GM13977 (cell line): ENCODE results near the gene HID1.

Experiments
- DNase-seq: peaks from one replicate; pipeline ENCODE4 v3.0.0; 2012; ENCODE audit warnings: low spot score
- in situ Hi-C: fragments of 300-500 bp; cut with MboI; formaldehyde crosslinking; loops from one replicate; pipeline ENCODE4 v1.12.0; 2022; ENCODE audit warnings: low sequenced_read_pairs, low pct_unique_long_range_greater_than_20kb, mixed read lengths, inconsistent platforms; ENCODE audit not compliant: unreplicated experiment
- TF ChIP-seq, protein P1 (sequence below): IDR thresholded peaks from 2 replicates; pipeline ENCODE4 v1.5.1; 2012; ENCODE audit warnings: mild to moderate bottlenecking, control low read depth; ENCODE audit not compliant: insufficient read depth; ENCODE audit errors: extremely low read depth, missing control alignments

Gene HID1

DNA sequence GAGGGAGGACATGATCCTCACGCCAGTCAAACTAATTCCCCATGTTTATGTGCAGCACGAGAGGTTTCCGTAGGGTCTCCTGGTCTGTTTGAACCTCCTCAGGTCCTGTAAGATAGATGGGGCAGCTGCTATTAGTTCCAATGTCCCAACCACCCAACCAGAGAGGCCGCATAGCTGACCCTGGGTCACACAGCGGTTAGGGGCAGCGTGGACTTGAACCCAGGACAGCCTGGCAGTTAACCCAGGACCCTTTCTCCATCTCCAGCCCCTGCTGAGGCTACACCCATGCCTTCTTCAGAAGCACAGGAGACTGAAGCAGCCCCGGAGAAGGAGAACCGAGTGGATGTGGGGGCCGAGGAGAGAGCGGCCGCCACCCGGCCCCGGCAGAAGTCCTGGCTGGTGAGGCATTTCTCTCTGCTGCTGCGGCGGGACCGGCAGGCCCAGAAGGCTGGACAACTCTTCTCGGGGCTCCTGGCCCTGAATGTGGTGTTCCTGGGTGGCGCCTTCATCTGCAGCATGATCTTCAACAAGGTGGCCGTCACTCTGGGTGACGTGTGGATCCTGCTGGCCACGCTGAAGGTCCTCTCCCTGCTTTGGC is 31.3 kb downstream of the HID1 start:
- TF ChIP-seq, protein P1, sequence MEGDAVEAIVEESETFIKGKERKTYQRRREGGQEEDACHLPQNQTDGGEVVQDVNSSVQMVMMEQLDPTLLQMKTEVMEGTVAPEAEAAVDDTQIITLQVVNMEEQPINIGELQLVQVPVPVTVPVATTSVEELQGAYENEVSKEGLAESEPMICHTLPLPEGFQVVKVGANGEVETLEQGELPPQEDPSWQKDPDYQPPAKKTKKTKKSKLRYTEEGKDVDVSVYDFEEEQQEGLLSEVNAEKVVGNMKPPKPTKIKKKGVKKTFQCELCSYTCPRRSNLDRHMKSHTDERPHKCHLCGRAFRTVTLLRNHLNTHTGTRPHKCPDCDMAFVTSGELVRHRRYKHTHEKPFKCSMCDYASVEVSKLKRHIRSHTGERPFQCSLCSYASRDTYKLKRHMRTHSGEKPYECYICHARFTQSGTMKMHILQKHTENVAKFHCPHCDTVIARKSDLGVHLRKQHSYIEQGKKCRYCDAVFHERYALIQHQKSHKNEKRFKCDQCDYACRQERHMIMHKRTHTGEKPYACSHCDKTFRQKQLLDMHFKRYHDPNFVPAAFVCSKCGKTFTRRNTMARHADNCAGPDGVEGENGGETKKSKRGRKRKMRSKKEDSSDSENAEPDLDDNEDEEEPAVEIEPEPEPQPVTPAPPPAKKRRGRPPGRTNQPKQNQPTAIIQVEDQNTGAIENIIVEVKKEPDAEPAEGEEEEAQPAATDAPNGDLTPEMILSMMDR = no peak
- in situ Hi-C loops = no loop called here
- DNase-seq = no peak

DNA sequence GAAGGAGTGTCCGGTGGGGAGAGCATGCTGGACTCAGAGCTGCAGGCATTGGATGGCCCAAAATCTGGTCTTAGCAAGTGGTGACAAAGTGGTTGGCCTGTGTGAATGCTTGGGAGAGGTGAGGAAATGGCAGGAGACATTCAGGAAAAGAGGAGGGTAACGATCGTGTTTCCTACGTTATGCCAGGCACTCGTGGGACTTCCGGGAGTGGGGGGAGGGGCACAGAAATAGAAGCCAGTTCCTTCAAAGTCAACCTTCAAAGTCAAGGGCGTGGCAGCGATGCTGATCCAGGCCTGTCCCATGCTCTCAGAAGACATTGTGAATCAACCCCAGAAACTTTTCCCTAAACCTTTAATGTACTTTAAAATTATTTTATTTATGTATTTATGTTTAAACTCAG is 33.0 kb downstream of the HID1 start:
- in situ Hi-C loops = no loop called here
- TF ChIP-seq, protein P1 = no peak

DNA sequence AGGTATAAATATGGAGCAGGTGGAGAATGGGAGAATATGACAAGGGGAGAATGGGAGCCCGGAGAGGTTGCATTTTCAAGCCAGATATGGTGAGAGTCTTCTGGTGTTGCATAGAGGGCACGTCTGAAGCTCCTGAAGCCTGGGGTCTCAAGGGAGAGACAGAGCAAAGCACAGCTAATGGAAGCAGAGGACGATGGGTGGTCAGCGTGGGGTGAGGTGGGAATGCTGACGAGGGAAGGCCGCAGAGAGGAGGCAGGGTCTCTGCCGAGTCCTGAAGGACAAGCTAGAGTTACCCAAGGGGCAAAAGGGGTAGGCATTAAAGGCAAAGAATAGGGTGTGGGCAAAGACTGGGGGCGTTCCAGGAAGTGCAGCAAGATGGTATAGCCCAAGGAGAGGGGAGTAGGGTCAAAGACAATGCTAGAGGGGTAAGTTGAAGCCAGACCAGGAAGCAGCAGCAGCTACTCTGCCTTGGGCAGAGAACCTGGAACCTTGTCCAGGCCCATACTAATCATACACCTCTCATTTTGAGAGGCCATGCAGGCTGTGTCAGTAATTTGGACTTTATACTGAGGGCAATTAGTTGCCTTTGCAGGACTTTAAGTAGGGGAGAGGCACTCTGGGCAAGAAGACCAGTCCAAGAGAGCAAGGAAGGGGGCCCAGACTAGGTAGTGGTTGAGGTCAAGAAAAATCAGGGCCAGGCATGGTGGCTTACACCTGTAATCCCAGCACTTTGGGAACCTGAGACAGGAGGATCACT is 34.2 kb downstream of the HID1 start:
- TF ChIP-seq, protein P1 = no peak
- DNase-seq = no peak
- in situ Hi-C loops = no loop called here

More for the DNA sequence above, 33.0 kb downstream of the HID1 start:
- no peak for DNase-seq

DNA sequence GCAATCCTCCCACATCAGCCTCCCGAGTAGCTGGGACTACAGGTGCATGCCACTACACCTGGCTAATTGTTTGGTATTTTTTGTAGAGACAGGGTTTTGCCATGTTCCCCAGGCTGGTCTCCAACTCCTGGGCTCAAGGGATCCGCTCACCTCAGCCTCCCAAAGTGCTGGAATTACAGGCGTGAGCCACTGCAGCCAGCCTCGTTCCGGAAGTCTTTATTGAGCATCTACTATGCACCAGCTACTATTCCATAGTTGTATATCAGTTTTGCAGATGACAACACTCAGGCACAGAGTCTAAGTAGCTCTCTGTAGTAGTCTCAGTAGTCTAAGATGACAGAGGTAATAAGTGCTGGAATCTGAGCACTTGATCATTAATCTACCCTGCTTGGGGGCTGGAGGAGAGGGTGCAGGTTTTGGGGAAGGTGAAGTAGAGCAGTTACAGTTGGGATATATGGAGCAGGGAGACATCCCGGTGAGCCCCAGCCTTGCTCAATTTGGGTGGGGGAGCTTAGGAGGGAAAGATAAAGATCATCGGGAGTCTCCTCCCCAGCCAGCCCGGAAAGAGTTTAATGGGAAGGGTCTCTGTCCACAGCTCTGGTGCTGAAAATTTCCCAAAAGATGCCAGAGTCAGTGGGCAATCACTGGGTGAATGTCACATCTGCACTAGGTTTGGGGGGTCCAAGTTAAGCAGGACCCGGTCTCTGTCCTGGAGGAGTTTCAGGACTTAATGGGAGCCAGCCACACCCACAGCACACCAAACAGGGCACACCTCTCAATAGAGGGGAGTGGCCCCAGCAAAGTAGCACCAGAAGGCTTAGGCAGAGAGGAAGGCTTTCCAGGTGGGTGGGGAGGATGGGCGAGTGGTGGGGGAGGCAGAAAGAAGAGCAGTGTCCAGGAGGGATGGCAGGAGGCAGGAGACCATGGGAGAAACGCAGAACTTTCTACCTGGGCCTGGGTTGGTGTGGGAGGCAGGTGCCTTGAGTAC is 35.2 kb downstream of the HID1 start:
- no peak for DNase-seq
- TF ChIP-seq, protein P1 = no peak
- in situ Hi-C loops = no loop called here

DNA sequence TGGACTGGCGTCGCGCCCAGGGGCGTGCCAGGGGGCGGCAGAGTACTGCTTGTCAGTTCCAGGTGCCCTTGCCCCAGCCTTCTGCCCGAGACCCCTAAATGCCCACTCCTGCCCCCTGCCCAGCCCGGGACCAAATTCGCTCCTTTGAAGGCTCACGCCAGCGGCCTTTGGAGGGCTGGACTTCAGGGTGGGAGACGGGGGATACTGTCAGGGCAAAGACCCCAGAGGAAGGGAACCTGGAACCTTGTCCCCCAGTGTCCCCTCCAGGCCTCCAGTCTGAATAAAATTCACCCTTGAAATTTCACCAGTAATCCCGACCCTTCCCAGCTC is 36.1 kb downstream of the HID1 start:
- in situ Hi-C loops = no loop called here
- TF ChIP-seq, protein P1 = no peak
- DNase-seq = no peak

DNA sequence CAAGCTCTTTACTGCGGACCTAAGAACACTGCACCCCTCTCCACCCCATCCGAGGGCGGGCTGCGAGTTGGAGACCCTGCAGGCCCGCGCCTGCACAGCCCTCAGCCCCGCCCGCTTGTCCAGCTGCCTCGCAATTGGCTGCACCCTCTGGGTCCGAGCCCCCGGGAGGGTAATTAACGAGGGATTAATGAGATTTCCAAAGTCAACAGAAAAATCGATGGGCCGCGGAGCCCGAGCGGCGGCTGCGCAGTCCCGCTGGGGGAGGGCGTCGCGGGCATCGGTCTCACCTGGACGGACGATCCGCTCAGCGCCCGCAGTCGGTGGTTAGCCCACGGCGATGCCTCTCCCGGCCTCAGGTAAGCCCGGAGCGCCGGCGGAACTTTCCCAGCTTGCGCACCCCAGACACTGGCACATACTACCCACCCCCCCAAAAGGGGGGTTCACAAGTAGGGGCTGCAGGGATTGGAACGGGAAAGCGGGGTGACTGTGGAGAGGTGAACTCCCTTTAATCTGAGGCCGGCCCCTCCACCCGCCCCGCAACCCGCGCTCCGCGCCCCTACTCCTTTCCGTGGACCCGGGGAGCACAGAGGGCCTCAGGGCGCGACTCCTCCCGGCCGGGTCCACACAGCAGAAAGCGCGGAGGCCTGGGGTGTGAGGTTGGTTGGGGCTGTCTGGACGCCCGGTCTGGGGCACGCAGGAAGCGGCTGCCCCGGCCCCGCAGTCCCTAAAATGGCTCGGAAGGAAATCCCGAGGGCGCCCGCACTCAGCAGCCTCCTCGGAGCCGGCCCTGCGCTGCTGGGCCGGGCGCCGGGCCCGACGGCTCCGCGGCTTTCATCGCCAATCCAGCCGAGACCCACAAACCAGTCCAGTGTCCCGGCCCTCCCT is 36.7 kb downstream of the HID1 start, which contains the start of gene OTOP3:
TSS of gene OTOP3 (plus strand) at position 314 of the 885 bp plus-strand sequence. CDS start at position 338, 24 bp downstream.
- TF ChIP-seq, protein P1 = no peak
- no peak for DNase-seq
- in situ Hi-C loops = no loop called here
